WERI-Rb-1 (cell line): ENCODE measurements around the gene NUMA1.

Experiments
- DNase-seq: peaks from one replicate; pipeline ENCODE4 v3.0.0-alpha.2; 2020
- H3K27ac ChIP-seq: fragments of 250-450 bp; sonication (Bioruptor Pico); 2 replicates; pipeline ENCODE4 v1.5.1; 2020; ENCODE audit warnings: mild to moderate bottlenecking, moderate library complexity
- H3K27me3 ChIP-seq: fragments of 250-450 bp; sonication (Bioruptor Pico); 2 replicates; pipeline ENCODE4 v1.5.1; 2021; ENCODE audit warnings: mild to moderate bottlenecking, low read depth, moderate library complexity; ENCODE audit not compliant: insufficient read depth, severe bottlenecking
- H3K36me3 ChIP-seq: fragments of 250-450 bp; sonication (Bioruptor Pico); 2 replicates; pipeline ENCODE4 v1.5.1; 2020; ENCODE audit warnings: mild to moderate bottlenecking, moderate library complexity
- H3K4me3 ChIP-seq: 2 replicates; pipeline ENCODE4 v1.5.1; 2011; ENCODE audit warnings: low read depth, mild to moderate bottlenecking, control low read depth, low read length
- H3K9me3 ChIP-seq: fragments of 250-450 bp; sonication (Bioruptor Pico); 2 replicates; pipeline ENCODE4 v1.5.1; 2021; ENCODE audit warnings: mild to moderate bottlenecking, moderate library complexity; ENCODE audit not compliant: severe bottlenecking
- CTCF ChIP-seq: IDR thresholded peaks from 2 replicates; pipeline ENCODE4 v1.5.1; 2011; ENCODE audit warnings: low read depth, mild to moderate bottlenecking, control low read depth, inconsistent platforms, low read length

NUMA1 gene

GRCh38 chr11:72075756-72076155 is 4.6 kb downstream of the NUMA1 start:
- H3K36me3 ChIP-seq, result peaks cover 32% of the 10 kb centered on the region
- no peaks in the 10 kb centered on the region for H3K9me3 ChIP-seq
- H3K27me3 ChIP-seq, result no peaks in the 10 kb centered on the region
- TF ChIP-seq CTCF, result no peak
- H3K4me3 ChIP-seq, result no peak overlapping the region
- no peak overlapping the region for H3K27ac ChIP-seq
- DNase-seq, result no peak

- Histone ChIP-seq H3K4me3 (no peak overlapping the region), H3K27me3 (no peaks in the 10 kb centered on the region), H3K36me3 (peaks cover 35% of the 10 kb centered on the region), H3K9me3 (no peaks in the 10 kb centered on the region), H3K27ac (no peak overlapping the region)
- peak; percentile 33 for DNase-seq
- peak; percentile 42 for TF ChIP-seq CTCF
These were observed 5.2 kb downstream of the NUMA1 start for GRCh38 chr11:72075109-72075508.

GRCh38 chr11:72072348-72072747 is 8.0 kb downstream of the NUMA1 start:
- DNase-seq, result no peak
- Histone ChIP-seq H3K27ac (no peak overlapping the region), H3K9me3 (no peaks in the 10 kb centered on the region), H3K36me3 (peaks cover 59% of the 10 kb centered on the region), H3K27me3 (no peaks in the 10 kb centered on the region), H3K4me3 (no peak overlapping the region)
- TF ChIP-seq CTCF, result no peak

GRCh38 chr11:72070491-72070890 is 9.9 kb downstream of the NUMA1 start:
- Histone ChIP-seq H3K4me3 (no peak overlapping the region), H3K27ac (no peak overlapping the region)

GRCh38 chr11:72069787-72070251 is 10.5 kb downstream of the NUMA1 start:
- Histone ChIP-seq H3K4me3 (no peak overlapping the region), H3K27me3 (no peaks in the 10 kb centered on the region), H3K9me3 (no peaks in the 10 kb centered on the region), H3K27ac (no peak overlapping the region), H3K36me3 (peaks cover 58% of the 10 kb centered on the region)
- peak; percentile 28 for DNase-seq
- no peak for TF ChIP-seq CTCF

More at GRCh38 chr11:72070491-72070890, 9.9 kb downstream of the NUMA1 start:
- TF ChIP-seq CTCF, result no peak
- no peaks in the 10 kb centered on the region for H3K27me3 ChIP-seq
- no peak for DNase-seq
- H3K36me3 ChIP-seq, result peaks cover 60% of the 10 kb centered on the region
- no peaks in the 10 kb centered on the region for H3K9me3 ChIP-seq

GRCh38 chr11:72069200-72069599 is 11.1 kb downstream of the NUMA1 start:
- no peak overlapping the region for H3K27ac ChIP-seq
- no peaks in the 10 kb centered on the region for H3K27me3 ChIP-seq
- no peak overlapping the region for H3K4me3 ChIP-seq
- peaks cover 59% of the 10 kb centered on the region for H3K36me3 ChIP-seq
- DNase-seq, result no peak
- H3K9me3 ChIP-seq, result no peaks in the 10 kb centered on the region
- no peak for TF ChIP-seq CTCF
